ENCODE measurements around the gene COL4A6.

COL4A6 gene

GRCh38 chrX:108439961-108440696 is 1.9 kb upstream of the COL4A6 start:
- no peaks in the 10 kb centered on the region for H3K9me3 ChIP-seq (ENCODE audit: low read length)
- H3K27me3 ChIP-seq (ENCODE audit: insufficient read depth, low read length): no peaks in the 10 kb centered on the region
- no peaks in the 10 kb centered on the region for H3F3A ChIP-seq (ENCODE audit: insufficient read depth, low read length)
- H3K4me3 ChIP-seq (ENCODE audit: low read depth, low read length, poor library complexity, severe bottlenecking): no peak overlapping the region
- no peaks in the 10 kb centered on the region for H3K79me2 ChIP-seq (ENCODE audit: insufficient read depth, low read length)
- no peak overlapping the region for H3K9ac ChIP-seq (ENCODE audit: low read length)
- H3K9me2 ChIP-seq (ENCODE audit: low read depth, low read length): no peaks in the 10 kb centered on the region
- no peak overlapping the region for H2AFZ ChIP-seq (ENCODE audit: low read length)
- no peaks in the 10 kb centered on the region for H3K4me1 ChIP-seq (ENCODE audit: insufficient read depth, low read length, severe bottlenecking)
- no peak overlapping the region for H3K27ac ChIP-seq (ENCODE audit: low read depth, low read length, poor library complexity, severe bottlenecking)
- H3K36me3 ChIP-seq (ENCODE audit: insufficient read depth, low read length): no peaks in the 10 kb centered on the region
- no peak for TF ChIP-seq EZH2 (IDR thresholded peaks at IDR 0.05; ENCODE audit: borderline replicate concordance, low read length)
- TF ChIP-seq, protein P1, sequence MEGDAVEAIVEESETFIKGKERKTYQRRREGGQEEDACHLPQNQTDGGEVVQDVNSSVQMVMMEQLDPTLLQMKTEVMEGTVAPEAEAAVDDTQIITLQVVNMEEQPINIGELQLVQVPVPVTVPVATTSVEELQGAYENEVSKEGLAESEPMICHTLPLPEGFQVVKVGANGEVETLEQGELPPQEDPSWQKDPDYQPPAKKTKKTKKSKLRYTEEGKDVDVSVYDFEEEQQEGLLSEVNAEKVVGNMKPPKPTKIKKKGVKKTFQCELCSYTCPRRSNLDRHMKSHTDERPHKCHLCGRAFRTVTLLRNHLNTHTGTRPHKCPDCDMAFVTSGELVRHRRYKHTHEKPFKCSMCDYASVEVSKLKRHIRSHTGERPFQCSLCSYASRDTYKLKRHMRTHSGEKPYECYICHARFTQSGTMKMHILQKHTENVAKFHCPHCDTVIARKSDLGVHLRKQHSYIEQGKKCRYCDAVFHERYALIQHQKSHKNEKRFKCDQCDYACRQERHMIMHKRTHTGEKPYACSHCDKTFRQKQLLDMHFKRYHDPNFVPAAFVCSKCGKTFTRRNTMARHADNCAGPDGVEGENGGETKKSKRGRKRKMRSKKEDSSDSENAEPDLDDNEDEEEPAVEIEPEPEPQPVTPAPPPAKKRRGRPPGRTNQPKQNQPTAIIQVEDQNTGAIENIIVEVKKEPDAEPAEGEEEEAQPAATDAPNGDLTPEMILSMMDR (IDR thresholded peaks at IDR 0.05; ENCODE audit: low read length): no peak
- no peak overlapping the region for H3K4me2 ChIP-seq (ENCODE audit: low read length)
- H4K20me1 ChIP-seq (ENCODE audit: insufficient read depth, low read length): no peaks in the 10 kb centered on the region

- Histone ChIP-seq H3K4me2 (ENCODE audit: low read length) (no peak within 1 kb of the TSS), H3K4me3 (ENCODE audit: low read depth, low read length, poor library complexity, severe bottlenecking) (no peak within 1 kb of the TSS), H3K9me2 (ENCODE audit: low read depth, low read length) (no peaks in the 10 kb centered on the region), H3K9me3 (ENCODE audit: low read length) (no peaks in the 10 kb centered on the region), H3K4me1 (ENCODE audit: insufficient read depth, low read length, severe bottlenecking) (no peaks in the 10 kb centered on the region), H3K27ac (ENCODE audit: low read depth, low read length, poor library complexity, severe bottlenecking) (no peak within 1 kb of the TSS), H3K9ac (ENCODE audit: low read length) (no peak within 1 kb of the TSS), H3K79me2 (ENCODE audit: insufficient read depth, low read length) (no peaks in the 10 kb centered on the region), H3K27me3 (ENCODE audit: insufficient read depth, low read length) (no peaks in the 10 kb centered on the region), H4K20me1 (ENCODE audit: insufficient read depth, low read length) (no peaks in the 10 kb centered on the region), H3F3A (ENCODE audit: insufficient read depth, low read length) (no peaks in the 10 kb centered on the region), H2AFZ (ENCODE audit: low read length) (no peak within 1 kb of the TSS), H3K36me3 (ENCODE audit: insufficient read depth, low read length) (no peaks in the 10 kb centered on the region)
- TF ChIP-seq EZH2 (IDR thresholded peaks at IDR 0.05; ENCODE audit: borderline replicate concordance, low read length): no peak
- TF ChIP-seq, protein P1 (IDR thresholded peaks at IDR 0.05; ENCODE audit: low read length): no peak
Observed at GRCh38 chrX:108439426-108439942, 1.3 kb upstream of the COL4A6 start, which contains the start of gene COL4A5. Gene COL4A5 (plus strand): TSS chrX:108439838. CDS start chrX:108440126, 288 bp downstream.

DNA sequence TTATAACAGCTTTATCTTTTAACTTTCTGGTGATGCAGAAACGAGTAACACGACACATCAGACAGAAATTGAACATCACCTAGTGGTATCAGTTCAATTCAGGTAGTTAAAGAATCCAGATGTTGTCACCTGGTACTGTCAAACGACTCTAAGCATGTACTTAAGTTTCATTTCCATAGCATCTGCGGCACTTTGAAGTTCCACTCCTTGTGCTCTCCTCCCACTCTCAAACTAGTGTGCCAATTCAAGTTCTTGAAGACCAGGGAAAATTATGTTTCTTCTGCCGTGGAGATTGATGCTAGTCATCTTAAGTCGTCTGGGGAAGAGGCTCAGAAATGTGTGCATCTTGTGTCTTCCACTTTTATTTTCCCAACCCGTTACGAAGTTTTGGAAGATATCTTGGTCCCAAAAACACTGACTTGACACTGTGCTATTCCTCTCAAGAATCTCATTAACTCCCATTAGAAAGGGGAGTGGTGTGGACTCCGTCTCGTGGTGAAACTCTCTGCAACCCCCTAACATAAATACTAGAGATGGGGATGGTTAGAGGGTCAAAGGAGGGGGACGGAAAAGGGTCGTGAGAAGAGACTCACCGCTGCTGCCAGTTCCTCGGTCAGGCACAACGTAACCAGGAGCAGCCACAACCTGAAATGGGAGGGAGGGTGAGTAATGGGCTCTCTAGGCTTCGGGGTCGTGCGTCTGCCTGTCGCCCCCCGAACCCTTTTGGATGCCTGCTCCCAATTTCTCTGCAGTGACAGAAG is 693 bp downstream of the COL4A6 start:
- Histone ChIP-seq H3K4me3 (ENCODE audit: low read depth, low read length, poor library complexity, severe bottlenecking) (no peak overlapping the region), H4K20me1 (ENCODE audit: insufficient read depth, low read length) (no peaks in the 10 kb centered on the region), H2AFZ (ENCODE audit: low read length) (no peak overlapping the region), H3K9me2 (ENCODE audit: low read depth, low read length) (no peaks in the 10 kb centered on the region), H3K36me3 (ENCODE audit: insufficient read depth, low read length) (no peaks in the 10 kb centered on the region), H3K9me3 (ENCODE audit: low read length) (no peaks in the 10 kb centered on the region), H3K4me2 (ENCODE audit: low read length) (no peak overlapping the region), H3K79me2 (ENCODE audit: insufficient read depth, low read length) (no peaks in the 10 kb centered on the region), H3K27ac (ENCODE audit: low read depth, low read length, poor library complexity, severe bottlenecking) (no peak overlapping the region), H3K9ac (ENCODE audit: low read length) (no peak overlapping the region), H3K4me1 (ENCODE audit: insufficient read depth, low read length, severe bottlenecking) (no peaks in the 10 kb centered on the region), H3F3A (ENCODE audit: insufficient read depth, low read length) (no peaks in the 10 kb centered on the region), H3K27me3 (ENCODE audit: insufficient read depth, low read length) (no peaks in the 10 kb centered on the region)
- TF ChIP-seq, protein P1 (IDR thresholded peaks at IDR 0.05; ENCODE audit: low read length): no peak
- no peak for TF ChIP-seq EZH2 (IDR thresholded peaks at IDR 0.05; ENCODE audit: borderline replicate concordance, low read length)

Measured in OCI-LY1 (cell line).